ENCODE data around the gene MSL1.

MSL1 gene

DNA sequence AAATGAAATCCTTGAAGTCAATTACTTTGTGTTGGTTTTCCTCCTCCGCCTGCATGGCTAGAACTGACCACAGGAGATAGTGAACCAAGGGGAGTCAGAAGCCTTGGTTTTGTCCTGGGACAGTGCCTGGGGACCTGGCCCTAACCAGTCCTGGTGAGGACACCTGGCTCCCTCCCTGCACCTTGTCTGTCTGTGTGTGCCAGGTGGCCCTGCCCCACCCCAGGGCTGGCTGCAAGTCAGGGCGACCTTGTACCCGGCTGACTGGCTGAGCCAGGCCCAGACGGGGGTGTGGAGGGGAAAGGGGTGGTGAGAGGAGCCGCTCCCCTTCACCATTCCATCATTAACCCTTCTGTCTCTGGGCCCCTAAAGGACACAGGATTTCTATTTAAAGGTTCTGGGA, 58.9 kb downstream of the MSL1 start:
- no peak overlapping the region for H3K27ac Mint-ChIP-seq
- no peaks in the 10 kb centered on the region for H3K27me3 Mint-ChIP-seq
- H3K4me3 Mint-ChIP-seq, result no peak overlapping the region
- H3K36me3 Mint-ChIP-seq, result peaks cover 3% of the 10 kb centered on the region
- H3K9me3 Mint-ChIP-seq (ENCODE audit: low read depth), result no peaks in the 10 kb centered on the region
- peaks cover 10% of the 10 kb centered on the region for H3K4me1 Mint-ChIP-seq (ENCODE audit: low read depth)

DNA sequence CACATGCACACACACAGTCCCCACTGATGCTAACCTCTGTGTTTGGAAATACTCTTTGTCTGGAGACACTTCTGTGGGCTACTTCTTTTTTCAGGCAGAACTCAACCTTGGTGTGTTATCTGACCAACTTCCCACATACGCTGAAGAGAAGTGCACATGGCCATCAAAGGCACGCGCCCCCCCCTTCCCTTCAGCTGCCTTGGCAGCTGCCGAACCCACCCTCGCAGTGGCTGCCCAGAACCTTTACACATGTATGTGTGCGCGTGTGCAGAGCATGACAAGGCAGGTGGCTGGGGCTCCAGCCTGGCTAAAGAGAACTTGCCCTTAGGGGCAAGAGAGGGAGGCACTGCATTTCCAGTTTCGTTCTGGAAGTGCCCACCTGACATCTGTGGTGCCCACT, 59.4 kb downstream of the MSL1 start:
- H3K27ac Mint-ChIP-seq, result no peak overlapping the region
- no peaks in the 10 kb centered on the region for H3K9me3 Mint-ChIP-seq (ENCODE audit: low read depth)
- H3K27me3 Mint-ChIP-seq, result no peaks in the 10 kb centered on the region
- no peak overlapping the region for H3K4me3 Mint-ChIP-seq
- H3K4me1 Mint-ChIP-seq (ENCODE audit: low read depth), result peaks cover 10% of the 10 kb centered on the region
- H3K36me3 Mint-ChIP-seq, result no peaks in the 10 kb centered on the region

DNA sequence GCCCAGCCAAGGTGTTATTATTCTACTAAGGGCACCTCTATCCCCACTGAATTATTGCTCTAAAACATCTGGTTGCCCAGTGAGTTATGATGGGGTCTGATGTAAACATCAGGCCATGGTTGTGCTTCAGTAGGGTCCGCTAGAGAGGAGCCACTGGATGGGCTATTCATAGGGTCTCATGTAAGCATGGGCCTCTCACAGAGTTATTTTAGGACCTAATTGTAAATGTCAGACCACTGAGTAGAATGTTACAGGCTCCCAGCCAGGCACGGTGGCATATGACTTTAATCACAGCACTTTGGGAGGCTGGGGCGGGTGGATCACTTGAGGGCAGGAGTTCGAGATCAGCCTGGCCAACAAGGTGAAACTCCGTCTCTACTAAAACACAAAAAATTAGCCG, 60.8 kb downstream of the MSL1 start:
- H3K9me3 Mint-ChIP-seq (ENCODE audit: low read depth), result no peaks in the 10 kb centered on the region
- no peak overlapping the region for H3K27ac Mint-ChIP-seq
- H3K36me3 Mint-ChIP-seq, result no peaks in the 10 kb centered on the region
- H3K27me3 Mint-ChIP-seq, result no peaks in the 10 kb centered on the region
- no peak overlapping the region for H3K4me3 Mint-ChIP-seq
- H3K4me1 Mint-ChIP-seq (ENCODE audit: low read depth), result peaks cover 2% of the 10 kb centered on the region

Data from activated naive CD8-positive, alpha-beta T cell (primary cell).